ENCODE data around the gene KIF21A. TPM values are rescaled to one million over a fixed set of nuclear protein-coding genes. Genes with fewer than 3 reads are reported as not detected.
"Not testable (repeated sequence)": the region's sequence is repeated elsewhere in the genome, so short reads cannot be mapped to it uniquely, and the experiment has no call there.

Gene KIF21A
- total RNA-seq, 6 experiments from 2014 or later: 0.55 to 2.7 (median 0.83) TPM

GRCh38 chr12:39476121-39476520 lies 33.2 kb upstream of the KIF21A start:
- Mint-ChIP-seq H3K27me3 (ENCODE audit: insufficient read depth) (no peaks in the 10 kb centered on the region), H3K4me3 (no peak overlapping the region), H3K9me3 (peaks cover 24% of the 10 kb centered on the region), H3K4me1 (ENCODE audit: low read depth) (no peaks in the 10 kb centered on the region), H3K36me3 (ENCODE audit: low read depth) (peaks cover 5% of the 10 kb centered on the region; the same call in 1 of the 2 replicates), H3K27ac (no peak overlapping the region)
- DNase-seq: no peak
- TF ChIP-seq CTCF (IDR thresholded peaks at IDR 0.05): no peak

- not testable (repeated sequence) for H3K27ac Mint-ChIP-seq; H3K4me3 Mint-ChIP-seq; DNase-seq; H3K4me1 Mint-ChIP-seq (ENCODE audit: low read depth); H3K27me3 Mint-ChIP-seq (ENCODE audit: insufficient read depth); H3K36me3 Mint-ChIP-seq (ENCODE audit: low read depth)
- H3K9me3 Mint-ChIP-seq: peaks cover 24% of the 10 kb centered on the region
Observed at GRCh38 chr12:39475136-39475535, 32.2 kb upstream of the KIF21A start.

- H3K4me3 Mint-ChIP-seq: no peak overlapping the region
- H3K4me1 Mint-ChIP-seq (ENCODE audit: low read depth): no peaks in the 10 kb centered on the region
- H3K27me3 Mint-ChIP-seq (ENCODE audit: insufficient read depth): no peaks in the 10 kb centered on the region
Observed at GRCh38 chr12:39467432-39467870, 24.5 kb upstream of the KIF21A start.

GRCh38 chr12:39464976-39465695 lies 22.2 kb upstream of the KIF21A start:
- TF ChIP-seq CTCF (IDR thresholded peaks at IDR 0.05): no peak
- Mint-ChIP-seq H3K9me3 (peaks cover 9% of the 10 kb centered on the region), H3K4me1 (ENCODE audit: low read depth) (no peaks in the 10 kb centered on the region), H3K4me3 (no peak overlapping the region), H3K27ac (no peak overlapping the region), H3K36me3 (ENCODE audit: low read depth) (no peaks in the 10 kb centered on the region), H3K27me3 (ENCODE audit: insufficient read depth) (no peaks in the 10 kb centered on the region)
- DNase-seq: no peak

More at GRCh38 chr12:39467432-39467870, 24.5 kb upstream of the KIF21A start:
- Mint-ChIP-seq H3K36me3 (ENCODE audit: low read depth) (no peaks in the 10 kb centered on the region), H3K27ac (no peak overlapping the region), H3K9me3 (peaks cover 2% of the 10 kb centered on the region)
- no peak for TF ChIP-seq CTCF (IDR thresholded peaks at IDR 0.05)
- no peak for DNase-seq

GRCh38 chr12:39461059-39461458 lies 18.1 kb upstream of the KIF21A start:
- H3K27ac Mint-ChIP-seq: no peak overlapping the region
- TF ChIP-seq CTCF (IDR thresholded peaks at IDR 0.05): no peak
- H3K36me3 Mint-ChIP-seq (ENCODE audit: low read depth): no peaks in the 10 kb centered on the region
- peaks cover 2% of the 10 kb centered on the region; the same call in 1 of the 2 replicates for H3K27me3 Mint-ChIP-seq (ENCODE audit: insufficient read depth)
- H3K4me3 Mint-ChIP-seq: no peak overlapping the region
- DNase-seq: no peak
- H3K4me1 Mint-ChIP-seq (ENCODE audit: low read depth): no peaks in the 10 kb centered on the region
- H3K9me3 Mint-ChIP-seq: peaks cover 9% of the 10 kb centered on the region

GRCh38 chr12:39459027-39459434 lies 16.1 kb upstream of the KIF21A start:
- Mint-ChIP-seq H3K4me3 (no peak overlapping the region), H3K27me3 (ENCODE audit: insufficient read depth) (peaks cover 2% of the 10 kb centered on the region; the same call in 1 of the 2 replicates), H3K4me1 (ENCODE audit: low read depth) (no peaks in the 10 kb centered on the region), H3K27ac (no peak overlapping the region), H3K36me3 (ENCODE audit: low read depth) (no peaks in the 10 kb centered on the region), H3K9me3 (peaks cover 12% of the 10 kb centered on the region)
- no peak for DNase-seq
- no peak for TF ChIP-seq CTCF (IDR thresholded peaks at IDR 0.05)

Data from HFFc6 (cell line).